T-helper 17 cell (primary cell): ENCODE data around the gene ZNF677. TPM values are rescaled to one million over a fixed set of nuclear protein-coding genes. Genes with fewer than 3 reads are reported as not detected.
"Not testable (repeated sequence)": the region's sequence is repeated elsewhere in the genome, so short reads cannot be mapped to it uniquely, and the experiment has no call there.

Source experiments
- ATAC-seq: fragments of 150-1000 bp; cut with Tn5 transposase; 2 replicates; pipeline ENCODE4 v1.10.0; 2021; ENCODE audit warnings: mild to moderate bottlenecking, moderate library complexity
- DNase-seq, 3 donors: peaks; one replicate each; pipeline versions ENCODE4 v3.0.0 to v3.0.0-alpha.2; 2020 to 2021
- H3K9me3 ChIP-seq: one replicate; pipeline ENCODE4 v1.7.0; 2013; ENCODE audit warnings: low read length, mild to moderate bottlenecking; ENCODE audit not compliant: control insufficient read depth, poor library complexity, severe bottlenecking
- H3K27ac Mint-ChIP-seq: one replicate; pipeline ENCODE4 v1.8.0; 2022; ENCODE audit warnings: mild to moderate bottlenecking, moderate library complexity, mixed read lengths
- H3K27me3 Mint-ChIP-seq: one replicate; pipeline ENCODE4 v1.8.0; 2022; ENCODE audit warnings: mixed read lengths
- H3K36me3 Mint-ChIP-seq: one replicate; pipeline ENCODE4 v1.8.0; 2022; ENCODE audit warnings: low read depth, mixed read lengths
- H3K4me1 Mint-ChIP-seq: one replicate; pipeline ENCODE4 v1.8.0; 2022; ENCODE audit warnings: mild to moderate bottlenecking, mixed read lengths
- H3K4me3 Mint-ChIP-seq: one replicate; pipeline ENCODE4 v1.8.0; 2022; ENCODE audit warnings: mild to moderate bottlenecking, moderate library complexity, mixed read lengths
- total RNA-seq, 4 donors: library from RNA in 2 of 4; stranded (reverse) in 2 of 4; gene quantifications; one replicate each; pipeline ENCODE4 v1.2.3 and lab custom pipeline; 2022 to 2026

The ZNF677 gene
- total RNA-seq, 2 donors from 2014 or later, result 0.94 to 5.7 TPM

GRCh38 chr19:53237114-53237777 lies 17.4 kb downstream of the ZNF677 start:
- no peaks in the 10 kb centered on the region for H3K27me3 Mint-ChIP-seq
- ATAC-seq (no peak), DNase-seq (no peak)
- peaks cover 20% of the 10 kb centered on the region for H3K9me3 ChIP-seq
- no peak overlapping the region for H3K27ac Mint-ChIP-seq
- no peak overlapping the region for H3K4me3 Mint-ChIP-seq
- H3K36me3 Mint-ChIP-seq, result peaks cover 3% of the 10 kb centered on the region
- no peaks in the 10 kb centered on the region for H3K4me1 Mint-ChIP-seq

GRCh38 chr19:53224606-53225005 lies 30.1 kb downstream of the ZNF677 start:
- peaks cover 2% of the 10 kb centered on the region for H3K36me3 Mint-ChIP-seq
- peaks cover 13% of the 10 kb centered on the region for H3K9me3 ChIP-seq

GRCh38 chr19:53222716-53223115 lies 32.0 kb downstream of the ZNF677 start:
- not testable (repeated sequence) for H3K27ac Mint-ChIP-seq, H3K4me1 Mint-ChIP-seq, ATAC-seq, H3K4me3 Mint-ChIP-seq, DNase-seq, H3K36me3 Mint-ChIP-seq, H3K27me3 Mint-ChIP-seq
- H3K9me3 ChIP-seq, result peaks cover 17% of the 10 kb centered on the region

More at GRCh38 chr19:53224606-53225005, 30.1 kb downstream of the ZNF677 start:
- DNase-seq (no peak), ATAC-seq (no peak)
- H3K27ac Mint-ChIP-seq, result no peak overlapping the region
- no peaks in the 10 kb centered on the region for H3K27me3 Mint-ChIP-seq
- H3K4me1 Mint-ChIP-seq, result no peaks in the 10 kb centered on the region
- H3K4me3 Mint-ChIP-seq, result no peak overlapping the region

- H3K9me3 ChIP-seq, result peaks cover 43% of the 10 kb centered on the region
- Mint-ChIP-seq H3K27me3 (no peaks in the 10 kb centered on the region), H3K4me3 (no peak overlapping the region), H3K4me1 (no peaks in the 10 kb centered on the region), H3K27ac (no peak overlapping the region), H3K36me3 (peaks cover 7% of the 10 kb centered on the region)
- ATAC-seq (no peak), DNase-seq (no peak)
Measured at GRCh38 chr19:53212703-53213320, 41.9 kb downstream of the ZNF677 start.

- ATAC-seq, H3K27me3 Mint-ChIP-seq, H3K27ac Mint-ChIP-seq, H3K4me1 Mint-ChIP-seq, DNase-seq, H3K4me3 Mint-ChIP-seq: not testable (repeated sequence)
- peaks cover 43% of the 10 kb centered on the region for H3K9me3 ChIP-seq
- H3K36me3 Mint-ChIP-seq, result peaks cover 10% of the 10 kb centered on the region
Measured at GRCh38 chr19:53211554-53211953, 43.1 kb downstream of the ZNF677 start.

GRCh38 chr19:53196777-53197396 lies 57.8 kb downstream of the ZNF677 start:
- Mint-ChIP-seq H3K4me1 (peaks cover 2% of the 10 kb centered on the region), H3K4me3 (peak overlapping the region; percentile 92), H3K27me3 (no peaks in the 10 kb centered on the region), H3K27ac (peak overlapping the region; percentile 95), H3K36me3 (peaks cover 6% of the 10 kb centered on the region)
- ATAC-seq (peak; percentile 91), DNase-seq (peak; percentile 90 to 96 (median 96))
- peaks cover 2% of the 10 kb centered on the region for H3K9me3 ChIP-seq

GRCh38 chr19:53195265-53195903 lies 59.3 kb downstream of the ZNF677 start:
- Mint-ChIP-seq H3K4me3 (no peak overlapping the region), H3K36me3 (peaks cover 6% of the 10 kb centered on the region), H3K27ac (no peak overlapping the region), H3K4me1 (peaks cover 2% of the 10 kb centered on the region), H3K27me3 (no peaks in the 10 kb centered on the region)
- ATAC-seq (peak; percentile 50), DNase-seq (peak; percentile 21 to 54 (median 54))
- H3K9me3 ChIP-seq, result peaks cover 2% of the 10 kb centered on the region

- H3K4me3 Mint-ChIP-seq, result peak overlapping the region; percentile 85
- no peak for DNase-seq
- H3K36me3 Mint-ChIP-seq, result peaks cover 3% of the 10 kb centered on the region
- peak overlapping the region; percentile 64 for H3K27ac Mint-ChIP-seq
- H3K27me3 Mint-ChIP-seq, result no peaks in the 10 kb centered on the region
- peaks cover 2% of the 10 kb centered on the region for H3K4me1 Mint-ChIP-seq
- ATAC-seq, result no peak
- H3K9me3 ChIP-seq, result no peaks in the 10 kb centered on the region
Measured at GRCh38 chr19:53193535-53194222, 61.0 kb downstream of the ZNF677 start.

- DNase-seq (peak; percentile 47 to 64 (median 58)), ATAC-seq (peak; percentile 39)
- peak within 1 kb of the TSS; percentile 85 for H3K4me3 Mint-ChIP-seq
- H3K36me3 Mint-ChIP-seq, result peaks cover 3% of the 10 kb centered on the region
- H3K4me1 Mint-ChIP-seq, result peaks cover 2% of the 10 kb centered on the region
- H3K27ac Mint-ChIP-seq, result peak within 1 kb of the TSS; percentile 64
- no peaks in the 10 kb centered on the region for H3K27me3 Mint-ChIP-seq
- no peaks in the 10 kb centered on the region for H3K9me3 ChIP-seq
Measured at GRCh38 chr19:53192771-53193534, 61.7 kb downstream of the ZNF677 start, which contains the start of gene ZNF665. ZNF665 (minus strand) TSS chr19:53193358; CDS start chr19:53182898, 10,460 bp downstream.

GRCh38 chr19:53190253-53190652 lies 64.4 kb downstream of the ZNF677 start:
- H3K9me3 ChIP-seq, result no peaks in the 10 kb centered on the region
- H3K4me3 Mint-ChIP-seq, result no peak overlapping the region
- DNase-seq (no peak), ATAC-seq (no peak)
- H3K36me3 Mint-ChIP-seq, result peaks cover 5% of the 10 kb centered on the region
- no peak overlapping the region for H3K27ac Mint-ChIP-seq
- H3K4me1 Mint-ChIP-seq, result peaks cover 2% of the 10 kb centered on the region
- H3K27me3 Mint-ChIP-seq, result no peaks in the 10 kb centered on the region

- H3K27ac Mint-ChIP-seq, H3K27me3 Mint-ChIP-seq, DNase-seq, H3K36me3 Mint-ChIP-seq, ATAC-seq, H3K4me1 Mint-ChIP-seq, H3K4me3 Mint-ChIP-seq, H3K9me3 ChIP-seq: not testable (repeated sequence)
Measured at GRCh38 chr19:53189691-53190198, 64.9 kb downstream of the ZNF677 start.
